HL-60/S4 treated with phorbol 12-myristate 13-acetate at 8.2 ng/mL for 4 days and 3 days (cell line): Measurements from ENCODE around the gene GCGR.

Source experiments
- in situ Hi-C: fragments of 300-500 bp; cut with MboI; formaldehyde crosslinking; loops from 2 replicates; pipeline ENCODE4 v1.15.0; 2022; ENCODE audit warnings: low sequenced_read_pairs

The GCGR gene

GRCh38 chr17:81803728-81804558 lies at the start of gene GCGR:
GCGR (plus strand) TSS chr17:81804150; CDS start chr17:81809019, 4,869 bp downstream.
- in situ Hi-C loops, result no loop called here

- in situ Hi-C loops, result no loop called here
Observed at GRCh38 chr17:81792675-81793615, 11.0 kb upstream of the GCGR start.

- in situ Hi-C loops, result no loop called here
Observed at GRCh38 chr17:81794074-81794476, 9.9 kb upstream of the GCGR start.

GRCh38 chr17:81794509-81794908 lies 9.4 kb upstream of the GCGR start:
- in situ Hi-C loops, result no loop called here

- in situ Hi-C loops, result no loop called here
Observed at GRCh38 chr17:81801327-81801726, 2.6 kb upstream of the GCGR start.

- in situ Hi-C loops, result no loop called here
Observed at GRCh38 chr17:81802048-81802758, 1.7 kb upstream of the GCGR start.

GRCh38 chr17:81802856-81803643 lies 900 bp upstream of the GCGR start:
- in situ Hi-C loops, result no loop called here

GRCh38 chr17:81804559-81805399 lies 829 bp downstream of the GCGR start:
- in situ Hi-C loops, result no loop called here

GRCh38 chr17:81805707-81806460 lies 1.9 kb downstream of the GCGR start:
- in situ Hi-C loops, result no loop called here

GRCh38 chr17:81806461-81807209 lies 2.7 kb downstream of the GCGR start:
- in situ Hi-C loops, result no loop called here

GRCh38 chr17:81807210-81807719 lies 3.3 kb downstream of the GCGR start:
- in situ Hi-C loops, result no loop called here

- in situ Hi-C loops, result no loop called here
Observed at GRCh38 chr17:81807839-81808238, 3.9 kb downstream of the GCGR start.

GRCh38 chr17:81808778-81809555 lies 5.0 kb downstream of the GCGR start:
- in situ Hi-C loops, result no loop called here

GRCh38 chr17:81809556-81809998 lies 5.6 kb downstream of the GCGR start:
- in situ Hi-C loops, result no loop called here

- in situ Hi-C loops, result no loop called here
Observed at GRCh38 chr17:81810476-81810875, 6.5 kb downstream of the GCGR start.

GRCh38 chr17:81810892-81811704 lies 7.1 kb downstream of the GCGR start:
- in situ Hi-C loops, result no loop called here
